HepG2 (cell line): ENCODE measurements around the gene PSMA3. TPM values are rescaled to one million over a fixed set of nuclear protein-coding genes. Genes with fewer than 3 reads are reported as not detected.
A peak's percentile ranks its signal among the peaks of the same experiment; 100 is the strongest.

Experiments
- BCL6 ChIP-seq: IDR thresholded peaks from 2 replicates; pipeline ENCODE4 v1.6.1; 2016; ENCODE audit warnings: missing genetic modification reagents, missing compliant biosample characterization
- CCDC6 ChIP-seq: sonication (generic); formaldehyde crosslinking; IDR thresholded peaks from 2 replicates; pipeline ENCODE4 v1.8.1; 2022; ENCODE audit warnings: mild to moderate bottlenecking, missing genetic modification reagents, moderate library complexity
- CHD2 ChIP-seq: IDR thresholded peaks from 2 replicates; pipeline ENCODE4 v1.6.1; 2011; ENCODE audit warnings: low read depth, low read length, improper control_type of control experiment
- DBP ChIP-seq: sonication (generic); formaldehyde crosslinking; IDR thresholded peaks from 2 replicates; pipeline ENCODE4 v1.4.0; 2020; ENCODE audit warnings: missing genetic modification reagents; ENCODE audit errors: not compliant biosample characterization
- DPF2 ChIP-seq: sonication (generic); formaldehyde crosslinking; IDR thresholded peaks from 2 replicates; pipeline ENCODE4 v1.4.0; 2020; ENCODE audit warnings: mild to moderate bottlenecking, low read depth, missing genetic modification reagents, borderline replicate concordance
- FOXP1 ChIP-seq, 2 experiments: fragments of 450-650 bp in 1 of 2; IDR thresholded peaks; 2 replicates each; pipeline ENCODE4 v1.6.1; 2017 to 2018; ENCODE audit warnings: antibody characterized with exemption in 1 of 2
- GATA4 ChIP-seq: sonication (generic); IDR thresholded peaks from 2 replicates; pipeline ENCODE4 v1.6.1; 2016; ENCODE audit warnings: antibody characterized with exemption, low read depth, borderline replicate concordance
- GMEB2 ChIP-seq: IDR thresholded peaks from 2 replicates; pipeline ENCODE4 v1.6.1; 2016; ENCODE audit warnings: missing biosample characterization, missing genetic modification reagents, low read depth
- HNRNPLL ChIP-seq: fragments of 200-400 bp; formaldehyde crosslinking; IDR thresholded peaks from 2 replicates; pipeline ENCODE4 v1.6.1; 2017; ENCODE audit warnings: mild to moderate bottlenecking, low read depth, low read length; ENCODE audit not compliant: poor library complexity, severe bottlenecking
- IRF2 ChIP-seq: IDR thresholded peaks from 2 replicates; pipeline ENCODE4 v1.6.1; 2018; ENCODE audit warnings: missing genetic modification reagents, missing compliant biosample characterization
- MBNL3 ChIP-seq: fragments of 250-450 bp; sonication (Bioruptor Pico); conservative IDR thresholded peaks from 2 replicates; pipeline ENCODE4 v1.8.0; 2022; ENCODE audit warnings: mild to moderate bottlenecking, inconsistent platforms
- NFAT5 ChIP-seq: sonication (generic); formaldehyde crosslinking; IDR thresholded peaks from 2 replicates; pipeline ENCODE4 v1.4.0; 2020; ENCODE audit warnings: missing genetic modification reagents
- NFYC ChIP-seq: IDR thresholded peaks from 2 replicates; pipeline ENCODE4 v1.6.1; 2016; ENCODE audit warnings: missing genetic modification reagents, missing compliant biosample characterization
- POLR2AphosphoS5 ChIP-seq: IDR thresholded peaks from 2 replicates; pipeline ENCODE4 v1.6.1; 2012; ENCODE audit warnings: low read depth, low read length
- SALL2 ChIP-seq: sonication (generic); formaldehyde crosslinking; IDR thresholded peaks from 2 replicates; pipeline ENCODE4 v1.8.1; 2023; ENCODE audit warnings: mild to moderate bottlenecking, missing genetic modification reagents, inconsistent platforms
- SIN3B ChIP-seq: fragments of 150-350 bp; IDR thresholded peaks from 2 replicates; pipeline ENCODE4 v1.6.1; 2014; ENCODE audit warnings: low read length
- SRSF4 ChIP-seq: fragments of 200-400 bp; formaldehyde crosslinking; IDR thresholded peaks from one replicate; pipeline ENCODE4 v1.6.1; 2018; ENCODE audit warnings: mild to moderate bottlenecking, low read depth, low read length, moderate library complexity; ENCODE audit not compliant: poor library complexity, severe bottlenecking
- TFDP1 ChIP-seq: IDR thresholded peaks from 2 replicates; pipeline ENCODE4 v1.6.1; 2016; ENCODE audit warnings: missing compliant biosample characterization, missing genetic modification reagents, borderline replicate concordance
- TP53 ChIP-seq: sonication (generic); formaldehyde crosslinking; conservative IDR thresholded peaks from 2 replicates; pipeline ENCODE4 v1.4.0; 2020; ENCODE audit warnings: missing genetic modification reagents
- ZBTB1 ChIP-seq: sonication (generic); formaldehyde crosslinking; IDR thresholded peaks from 2 replicates; pipeline ENCODE4 v1.4.0; 2020; ENCODE audit warnings: missing genetic modification reagents, borderline replicate concordance
- ZFP1 ChIP-seq: IDR thresholded peaks from 2 replicates; pipeline ENCODE4 v1.6.1; 2016
- ZKSCAN5 ChIP-seq: sonication (generic); formaldehyde crosslinking; IDR thresholded peaks from 2 replicates; pipeline ENCODE4 v1.5.1; 2020; ENCODE audit warnings: mild to moderate bottlenecking, missing genetic modification reagents
- polyA plus RNA-seq, 8 experiments: library from polyadenylated mRNA; depleted of rRNA in 3 of 8; stranded (reverse) in 7 of 8; unstranded in 1 of 8; fragments of >200 nt; fragmentation: Illumina TruSeq in 4 of 8; extraction: Trizol in 4 of 8; gene quantifications; 2 replicates each; pipeline versions ENCODE4 v1.2.1 to v1.2.3, GENCODE V29; 2011 to 2016; ENCODE audit warnings: low read depth in 4 of 8, missing spikeins in 1 of 8, mixed read lengths in 1 of 8; ENCODE audit not compliant: insufficient read depth in 1 of 8
- total RNA-seq, 5 experiments: library from RNA; depleted of rRNA; stranded (reverse); fragments of >200 nt; fragmentation: Illumina TruSeq; extraction: Trizol; gene quantifications; 2 replicates each; pipeline ENCODE4 v1.2.3, GENCODE V29; 2016; ENCODE audit warnings: low read depth in 1 of 5

Gene PSMA3
- total and polyA plus RNA-seq, 2 of the 13 experiments (the other 11 are each of a cell fraction or from before 2014, with no cell fraction given): 232 to 275 TPM

DNA sequence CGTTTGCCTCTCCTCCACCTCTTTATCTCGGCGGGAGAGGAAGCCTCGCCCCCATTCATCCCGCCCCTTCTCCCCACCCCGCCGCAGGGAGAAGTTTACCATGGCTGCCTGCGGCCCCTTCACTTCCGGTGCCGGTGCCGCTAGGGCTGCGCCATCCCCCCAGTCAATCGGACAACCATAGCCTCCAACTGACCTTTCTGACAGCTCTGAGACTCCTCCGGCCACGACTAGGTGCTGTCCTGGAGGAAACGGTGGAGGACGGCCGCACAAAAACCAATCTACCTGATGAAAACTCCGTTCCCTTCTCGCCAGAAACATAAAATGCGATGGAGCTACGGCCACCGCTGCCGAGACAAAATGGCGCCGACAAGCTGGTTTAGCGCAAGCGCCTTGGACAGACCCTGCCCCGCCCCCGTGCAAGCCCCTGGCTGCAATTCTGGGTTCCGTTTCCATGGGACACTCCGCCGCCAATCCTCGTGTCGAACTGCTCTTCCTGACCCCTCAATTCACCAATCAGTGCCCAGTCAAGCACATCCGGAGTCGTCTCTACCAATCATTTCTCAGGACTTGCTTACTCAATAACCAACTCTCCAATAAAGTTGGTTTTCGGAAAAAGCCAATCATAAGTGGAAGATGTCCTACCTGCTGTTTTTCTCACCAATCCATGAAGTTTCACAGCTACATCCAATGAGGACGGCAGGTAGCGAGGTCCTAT, 53.3 kb downstream of the PSMA3 start (continued):
- TF ChIP-seq IRF2 (no peak), BCL6 (CRISPR knock-in tag) (peak; percentile 53; the same call in 1 of the 2 replicates), ZBTB1 (CRISPR knock-in tag) (no peak), SRSF4 (no peak), HNRNPLL (peak; percentile 78), DPF2 (CRISPR knock-in tag) (no peak), SIN3B (0 out of 2 replicates have a peak, but pooled peaks have one; percentile 28), MBNL3 (CRISPR knock-in tag) (peak; percentile 98), ZKSCAN5 (no peak), SALL2 (CRISPR knock-in tag) (peak; percentile 82), GATA4 (peak; percentile 55), POLR2AphosphoS5 (peak; percentile 85), TFDP1 (CRISPR knock-in tag) (no peak), FOXP1 (IDR thresholded peaks at IDR 0.05) (no peak), FOXP1 (CRISPR knock-in tag; IDR thresholded peaks at IDR 0.05) (peak; percentile 42; the same call in 1 of the 2 replicates), ZFP1 (CRISPR knock-in tag) (peak; percentile 14; the same call in 1 of the 2 replicates), TP53 (CRISPR knock-in tag) (0 out of 2 replicates have a peak, but pooled peaks have one; percentile 41), NFYC (CRISPR knock-in tag) (peak; percentile 98), NFAT5 (CRISPR knock-in tag) (0 out of 2 replicates have a peak, but pooled peaks have one; percentile 33), CCDC6 (peak; percentile 48; the same call in 1 of the 2 replicates), DBP (CRISPR knock-in tag) (no peak), GMEB2 (CRISPR knock-in tag) (no peak), CHD2 (0 out of 2 replicates have a peak, but pooled peaks have one; percentile 37)
